ENCODE data around the gene PLIN4. TPM values are rescaled to one million over a fixed set of nuclear protein-coding genes. Genes with fewer than 3 reads are reported as not detected.
A peak's percentile ranks its signal among the peaks of the same experiment; 100 is the strongest.

The PLIN4 gene
- total and polyA plus RNA-seq, 10 of the 15 experiments (the other 5 are each of a cell fraction or from before 2014, with no cell fraction given): 0.01 to 0.11 (median 0.05) TPM; not detected in 2

DNA sequence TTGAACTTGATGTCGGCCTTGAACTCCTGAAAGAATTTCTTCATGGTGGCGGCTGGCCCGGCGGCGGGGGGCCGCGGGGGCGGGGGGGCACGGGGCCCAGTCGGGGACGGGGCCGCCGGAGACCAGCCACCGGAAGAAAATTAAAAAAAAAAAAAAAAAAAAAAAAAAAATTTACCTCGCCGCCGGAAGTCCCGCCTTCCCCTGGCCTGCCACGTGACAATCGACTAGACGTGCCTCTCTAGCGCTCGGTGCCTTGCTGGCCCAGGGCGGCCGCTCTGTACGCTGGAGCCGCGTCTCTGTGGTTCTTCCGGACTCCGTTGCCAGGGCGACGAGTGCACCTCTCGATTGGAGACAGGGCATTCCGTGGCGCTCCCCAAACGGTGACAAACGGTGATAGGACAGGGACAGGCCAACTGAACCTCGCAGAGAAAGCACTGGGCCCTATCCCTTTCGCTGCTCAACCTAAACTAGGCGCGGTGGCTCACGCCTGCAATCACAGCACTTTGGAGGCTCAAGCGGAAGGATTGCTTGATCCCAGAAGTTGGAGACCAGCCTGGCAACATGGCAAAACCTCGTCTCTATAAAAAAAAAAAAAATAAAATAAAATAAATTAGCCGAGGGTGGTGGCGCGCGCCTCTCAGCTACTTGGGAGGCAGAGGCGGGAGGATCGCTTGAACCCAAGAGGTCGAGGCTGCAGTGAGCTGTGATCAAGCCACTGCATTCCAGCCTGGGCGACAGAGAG, 60.5 kb downstream of the PLIN4 start, which contains the start of gene UBXN6 (continued):
- TF ChIP-seq MEF2B (IDR thresholded peaks at IDR 0.05; ENCODE audit: partially characterized antibody, poor library complexity, severe bottlenecking) (peak; percentile 44), EZH2 (IDR thresholded peaks at IDR 0.05; ENCODE audit: borderline replicate concordance, control insufficient read depth, low read depth, low read length) (no peak), BACH1 (IDR thresholded peaks at IDR 0.05; ENCODE audit: borderline replicate concordance) (no peak; the same call in 1 of the 2 replicates), IKZF1 (conservative IDR thresholded peaks at IDR 0.05) (peak; percentile 74), SRF (IDR thresholded peaks at IDR 0.05; ENCODE audit: low read depth in 2 of 2, low read length in 2 of 2) (no peak), SMAD1 (IDR thresholded peaks at IDR 0.05; ENCODE audit: low read depth, partially characterized antibody) (no peak), SMARCA5 (IDR thresholded peaks at IDR 0.05) (no peak), BMI1 (IDR thresholded peaks at IDR 0.05; ENCODE audit: borderline replicate concordance) (peak; percentile 97), RUNX3 (IDR thresholded peaks at IDR 0.05; ENCODE audit: low read length) (peak; percentile 29; the same call in 1 of the 2 replicates), CEBPB (IDR thresholded peaks at IDR 0.05; ENCODE audit: borderline replicate concordance in 1 of 2, low read depth in 2 of 2, low read length in 2 of 2) (no peak), RFX5 (IDR thresholded peaks at IDR 0.05; ENCODE audit: low read depth, low read length) (0 out of 2 replicates have a peak, but pooled peaks have one; percentile 5), ETV6 (conservative IDR thresholded peaks at IDR 0.05 in 1 of 2, IDR thresholded peaks at IDR 0.05 in 1 of 2; ENCODE audit: borderline replicate concordance in 1 of 2, low read depth in 1 of 2) (no peak), SUZ12 (IDR thresholded peaks at IDR 0.05; ENCODE audit: unreplicated experiment) (no peak), CBX3 (IDR thresholded peaks at IDR 0.05; ENCODE audit: borderline replicate concordance, low read depth) (no peak), SMAD5 (IDR thresholded peaks at IDR 0.05; ENCODE audit: low read depth) (no peak), HDGF (IDR thresholded peaks at IDR 0.05) (peak; percentile 84), SREBF1 (IDR thresholded peaks at IDR 0.05; ENCODE audit: low read length) (no peak)
- TF ChIP-seq, protein P1, sequence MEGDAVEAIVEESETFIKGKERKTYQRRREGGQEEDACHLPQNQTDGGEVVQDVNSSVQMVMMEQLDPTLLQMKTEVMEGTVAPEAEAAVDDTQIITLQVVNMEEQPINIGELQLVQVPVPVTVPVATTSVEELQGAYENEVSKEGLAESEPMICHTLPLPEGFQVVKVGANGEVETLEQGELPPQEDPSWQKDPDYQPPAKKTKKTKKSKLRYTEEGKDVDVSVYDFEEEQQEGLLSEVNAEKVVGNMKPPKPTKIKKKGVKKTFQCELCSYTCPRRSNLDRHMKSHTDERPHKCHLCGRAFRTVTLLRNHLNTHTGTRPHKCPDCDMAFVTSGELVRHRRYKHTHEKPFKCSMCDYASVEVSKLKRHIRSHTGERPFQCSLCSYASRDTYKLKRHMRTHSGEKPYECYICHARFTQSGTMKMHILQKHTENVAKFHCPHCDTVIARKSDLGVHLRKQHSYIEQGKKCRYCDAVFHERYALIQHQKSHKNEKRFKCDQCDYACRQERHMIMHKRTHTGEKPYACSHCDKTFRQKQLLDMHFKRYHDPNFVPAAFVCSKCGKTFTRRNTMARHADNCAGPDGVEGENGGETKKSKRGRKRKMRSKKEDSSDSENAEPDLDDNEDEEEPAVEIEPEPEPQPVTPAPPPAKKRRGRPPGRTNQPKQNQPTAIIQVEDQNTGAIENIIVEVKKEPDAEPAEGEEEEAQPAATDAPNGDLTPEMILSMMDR (IDR thresholded peaks at IDR 0.05 in 2 of 3, conservative IDR thresholded peaks at IDR 0.05 in 1 of 3; ENCODE audit: control insufficient read depth in 2 of 3, extremely low read depth in 1 of 3, insufficient read depth in 1 of 3, low read depth in 3 of 3, low read length in 3 of 3): no peak
- TF ChIP-seq, protein P2, sequence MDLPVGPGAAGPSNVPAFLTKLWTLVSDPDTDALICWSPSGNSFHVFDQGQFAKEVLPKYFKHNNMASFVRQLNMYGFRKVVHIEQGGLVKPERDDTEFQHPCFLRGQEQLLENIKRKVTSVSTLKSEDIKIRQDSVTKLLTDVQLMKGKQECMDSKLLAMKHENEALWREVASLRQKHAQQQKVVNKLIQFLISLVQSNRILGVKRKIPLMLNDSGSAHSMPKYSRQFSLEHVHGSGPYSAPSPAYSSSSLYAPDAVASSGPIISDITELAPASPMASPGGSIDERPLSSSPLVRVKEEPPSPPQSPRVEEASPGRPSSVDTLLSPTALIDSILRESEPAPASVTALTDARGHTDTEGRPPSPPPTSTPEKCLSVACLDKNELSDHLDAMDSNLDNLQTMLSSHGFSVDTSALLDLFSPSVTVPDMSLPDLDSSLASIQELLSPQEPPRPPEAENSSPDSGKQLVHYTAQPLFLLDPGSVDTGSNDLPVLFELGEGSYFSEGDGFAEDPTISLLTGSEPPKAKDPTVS (IDR thresholded peaks at IDR 0.05; ENCODE audit: low read depth, low read length): 0 out of 2 replicates have a peak, but pooled peaks have one; percentile 15
- TF ChIP-seq, protein P3, sequence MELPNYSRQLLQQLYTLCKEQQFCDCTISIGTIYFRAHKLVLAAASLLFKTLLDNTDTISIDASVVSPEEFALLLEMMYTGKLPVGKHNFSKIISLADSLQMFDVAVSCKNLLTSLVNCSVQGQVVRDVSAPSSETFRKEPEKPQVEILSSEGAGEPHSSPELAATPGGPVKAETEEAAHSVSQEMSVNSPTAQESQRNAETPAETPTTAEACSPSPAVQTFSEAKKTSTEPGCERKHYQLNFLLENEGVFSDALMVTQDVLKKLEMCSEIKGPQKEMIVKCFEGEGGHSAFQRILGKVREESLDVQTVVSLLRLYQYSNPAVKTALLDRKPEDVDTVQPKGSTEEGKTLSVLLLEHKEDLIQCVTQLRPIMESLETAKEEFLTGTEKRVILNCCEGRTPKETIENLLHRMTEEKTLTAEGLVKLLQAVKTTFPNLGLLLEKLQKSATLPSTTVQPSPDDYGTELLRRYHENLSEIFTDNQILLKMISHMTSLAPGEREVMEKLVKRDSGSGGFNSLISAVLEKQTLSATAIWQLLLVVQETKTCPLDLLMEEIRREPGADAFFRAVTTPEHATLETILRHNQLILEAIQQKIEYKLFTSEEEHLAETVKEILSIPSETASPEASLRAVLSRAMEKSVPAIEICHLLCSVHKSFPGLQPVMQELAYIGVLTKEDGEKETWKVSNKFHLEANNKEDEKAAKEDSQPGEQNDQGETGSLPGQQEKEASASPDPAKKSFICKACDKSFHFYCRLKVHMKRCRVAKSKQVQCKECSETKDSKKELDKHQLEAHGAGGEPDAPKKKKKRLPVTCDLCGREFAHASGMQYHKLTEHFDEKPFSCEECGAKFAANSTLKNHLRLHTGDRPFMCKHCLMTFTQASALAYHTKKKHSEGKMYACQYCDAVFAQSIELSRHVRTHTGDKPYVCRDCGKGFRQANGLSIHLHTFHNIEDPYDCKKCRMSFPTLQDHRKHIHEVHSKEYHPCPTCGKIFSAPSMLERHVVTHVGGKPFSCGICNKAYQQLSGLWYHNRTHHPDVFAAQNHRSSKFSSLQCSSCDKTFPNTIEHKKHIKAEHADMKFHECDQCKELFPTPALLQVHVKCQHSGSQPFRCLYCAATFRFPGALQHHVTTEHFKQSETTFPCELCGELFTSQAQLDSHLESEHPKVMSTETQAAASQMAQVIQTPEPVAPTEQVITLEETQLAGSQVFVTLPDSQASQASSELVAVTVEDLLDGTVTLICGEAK (IDR thresholded peaks at IDR 0.05; ENCODE audit: borderline replicate concordance): peak; percentile 89
